Activated CD4-positive, alpha-beta T cell treated with anti-CD3 and anti-CD28 coated beads, Interleukin-2, amount 50 U/mL, for 24 hours (primary cell): ENCODE results near the gene TEX28.
"Not testable (repeated sequence)": the region's sequence is repeated elsewhere in the genome, so short reads cannot be mapped to it uniquely, and the experiment has no call there.

Experiments
- DNase-seq, 2 donors: peaks; one replicate each; pipeline ENCODE4 v3.0.0-alpha.2; 2020; ENCODE audit warnings: low read depth in 1 of 2, low spot score in 1 of 2

The TEX28 gene

GRCh38 chrX:154247377-154248045 is 47.4 kb downstream of the TEX28 start:
- not testable (repeated sequence) for DNase-seq

GRCh38 chrX:154239982-154240503 is 54.9 kb downstream of the TEX28 start:
- DNase-seq = not testable (repeated sequence)

GRCh38 chrX:154238939-154239559 is 55.9 kb downstream of the TEX28 start:
- DNase-seq = not testable (repeated sequence)

GRCh38 chrX:154233620-154234019 is 61.3 kb downstream of the TEX28 start:
- DNase-seq = not testable (repeated sequence)

GRCh38 chrX:154231443-154231842 is 63.5 kb downstream of the TEX28 start:
- not testable (repeated sequence) for DNase-seq

- DNase-seq = not testable (repeated sequence)
Observed at GRCh38 chrX:154226706-154227105, 68.2 kb downstream of the TEX28 start.

- DNase-seq = not testable (repeated sequence)
Observed at GRCh38 chrX:154225292-154225691, 69.6 kb downstream of the TEX28 start.
